H1 (cell line): ENCODE measurements around the gene KLHL2. TPM values are rescaled to one million over a fixed set of nuclear protein-coding genes. Genes with fewer than 3 reads are reported as not detected.
A peak's percentile ranks its signal among the peaks of the same experiment; 100 is the strongest.

Experiments used
- CTCF ChIA-PET: fragments of 300-600 bp; sonication (Branson Sonifier 250); formaldehyde crosslinking; loops from one replicate; lab custom pipeline; 2021; ENCODE audit not compliant: partially characterized antibody; lab: Charles Lee
- POLR2A ChIA-PET: fragments of 300-600 bp; sonication (Branson Sonifier 250); formaldehyde crosslinking; loops from one replicate; lab custom pipeline; 2021; ENCODE audit warnings: inconsistent platforms; ENCODE audit not compliant: partially characterized antibody; lab: Charles Lee
- DNase-seq, 2 experiments: peaks; one replicate each; pipeline versions ENCODE4 v3.0.0 to v3.0.0-alpha.2; 2010 to 2022; ENCODE audit warnings: low spot score in 2 of 2, low read depth in 1 of 2, mixed read lengths in 1 of 2
- FAIRE-seq: peaks from 2 replicates; lab custom pipeline; 2011; peaks lifted over from hg19 to GRCh38; lab: Jason Lieb, UNC
- H2AFZ ChIP-seq: 2 replicates; pipeline ENCODE4 v1.8.1; 2012; ENCODE audit warnings: low read length, inconsistent platforms
- H2AK5ac ChIP-seq: 2 replicates; pipeline ENCODE4 v1.6.1; 2013; ENCODE audit warnings: low read depth, low read length
- H2BK120ac ChIP-seq: replicated peaks from 2 replicates; pipeline ENCODE3; 2013; ENCODE audit warnings: low read depth, low read length, inconsistent platforms
- H2BK12ac ChIP-seq: 2 replicates; pipeline ENCODE4 v1.6.1; 2013; ENCODE audit warnings: low read depth, low read length
- H2BK15ac ChIP-seq: 2 replicates; pipeline ENCODE4 v1.6.1; 2013; ENCODE audit warnings: low read length
- H2BK20ac ChIP-seq: 2 replicates; pipeline ENCODE4 v1.6.1; 2013; ENCODE audit warnings: low read length
- H2BK5ac ChIP-seq: 2 replicates; pipeline ENCODE4 v1.6.1; 2013; ENCODE audit warnings: low read depth, low read length
- H3K14ac ChIP-seq: 2 replicates; pipeline ENCODE4 v1.6.1; 2013; ENCODE audit warnings: inconsistent platforms; ENCODE audit not compliant: insufficient read length
- H3K18ac ChIP-seq: 2 replicates; pipeline ENCODE4 v1.6.1; 2013; ENCODE audit warnings: low read length; ENCODE audit errors: extremely low read depth
- H3K23ac ChIP-seq: 2 replicates; pipeline ENCODE4 v1.6.1; 2013; ENCODE audit warnings: inconsistent platforms; ENCODE audit not compliant: insufficient read length
- H3K23me2 ChIP-seq: 2 replicates; pipeline ENCODE4 v1.6.1; 2013; ENCODE audit warnings: low read depth, low read length
- H3K27ac ChIP-seq: 2 replicates; pipeline ENCODE4 v1.6.1; 2011; ENCODE audit warnings: low read depth, low read length, inconsistent platforms
- H3K27me3 ChIP-seq, 4 experiments: replicated peaks in 1 of 4; 1 replicate in 1 of 4; 2 replicates in 3 of 4; pipeline versions ENCODE4 v1.6.1 to v1.8.1; 2011 to 2013; ENCODE audit warnings: low read length in 3 of 4, mild to moderate bottlenecking in 3 of 4, inconsistent platforms in 2 of 4, mixed read lengths in 2 of 4, moderate library complexity in 1 of 4; ENCODE audit not compliant: control insufficient read depth in 3 of 4, insufficient read depth in 3 of 4; ENCODE audit errors: extremely low read depth in 1 of 4
- H3K36me3 ChIP-seq, 4 experiments: 2 replicates each; pipeline versions ENCODE4 v1.6.1 to v1.8.1; 2011 to 2013; ENCODE audit warnings: mild to moderate bottlenecking in 4 of 4, low read length in 3 of 4, moderate library complexity in 2 of 4, control low read depth in 1 of 4, inconsistent platforms in 1 of 4; ENCODE audit not compliant: insufficient read depth in 4 of 4, control insufficient read depth in 2 of 4
- H3K4ac ChIP-seq: replicated peaks from 2 replicates; pipeline ENCODE3; 2013; ENCODE audit warnings: low read length, low read depth, mixed read lengths, inconsistent platforms; ENCODE audit not compliant: insufficient read length
- H3K4me1 ChIP-seq, 4 experiments: replicated peaks in 1 of 4; 1 replicate in 1 of 4; 2 replicates in 3 of 4; pipeline versions ENCODE4 v1.6.1 to v1.8.1; 2011 to 2013; ENCODE audit warnings: low read length in 3 of 4, inconsistent platforms in 2 of 4, mixed read lengths in 1 of 4; ENCODE audit not compliant: insufficient read depth in 4 of 4, control insufficient read depth in 3 of 4
- H3K4me2 ChIP-seq, 2 experiments: 2 replicates each; pipeline versions ENCODE4 v1.6.1 to v1.8.1; 2011 to 2013; ENCODE audit warnings: low read depth in 2 of 2, low read length in 2 of 2, control low read depth in 1 of 2, inconsistent platforms in 1 of 2, mild to moderate bottlenecking in 1 of 2; ENCODE audit not compliant: insufficient read depth in 1 of 2
- H3K4me3 ChIP-seq, 4 experiments: fragments of 200-600, 300-600 bp in 1 of 4; sonication (generic), shearing (Covaris generic), sonication (Bioruptor Twin) in 1 of 4; 2 replicates each; pipeline versions ENCODE4 v1.5.1 to v1.8.1; 2011 to 2016; ENCODE audit warnings: low read length in 4 of 4, low read depth in 3 of 4, control low read depth in 2 of 4, inconsistent platforms in 2 of 4, mild to moderate bottlenecking in 2 of 4, mixed read lengths in 1 of 4, moderate library complexity in 1 of 4; ENCODE audit not compliant: insufficient read depth in 2 of 4; ENCODE audit errors: extremely low read depth in 1 of 4
- H3K56ac ChIP-seq: replicated peaks from 2 replicates; pipeline ENCODE3; 2013; ENCODE audit warnings: low read depth, mild to moderate bottlenecking, mixed read lengths, low read length, inconsistent platforms; ENCODE audit not compliant: insufficient read length
- H3K79me1 ChIP-seq: 2 replicates; pipeline ENCODE4 v1.6.1; 2013; ENCODE audit warnings: low read depth, low read length, control low read depth
- H3K79me2 ChIP-seq, 2 experiments: 2 replicates each; pipeline versions ENCODE4 v1.6.1 to v1.8.1; 2012 to 2013; ENCODE audit warnings: low read length in 2 of 2, mild to moderate bottlenecking in 2 of 2, inconsistent platforms in 1 of 2; ENCODE audit not compliant: insufficient read depth in 2 of 2, control insufficient read depth in 1 of 2
- H3K9ac ChIP-seq, 4 experiments: replicated peaks in 1 of 4; 1 replicate in 1 of 4; 2 replicates in 3 of 4; pipeline versions ENCODE4 v1.6.1 to v1.8.1; 2011 to 2013; ENCODE audit warnings: low read depth in 3 of 4, low read length in 3 of 4, control low read depth in 2 of 4, mild to moderate bottlenecking in 2 of 4, moderate library complexity in 2 of 4, inconsistent platforms in 1 of 4; ENCODE audit errors: extremely low read depth in 1 of 4
- H3K9me3 ChIP-seq, 2 experiments: 2 replicates each; pipeline versions ENCODE4 v1.6.1 to v1.8.1; 2012 to 2013; ENCODE audit warnings: mild to moderate bottlenecking in 2 of 2, moderate library complexity in 2 of 2, control low read depth in 1 of 2, inconsistent platforms in 1 of 2, low read depth in 1 of 2, low read length in 1 of 2, mixed read lengths in 1 of 2; ENCODE audit not compliant: insufficient read depth in 2 of 2
- H4K20me1 ChIP-seq, 2 experiments: replicated peaks in 1 of 2; 2 replicates each; pipeline versions ENCODE3 to v1.8.1; 2011 to 2013; ENCODE audit warnings: inconsistent platforms in 2 of 2, low read length in 2 of 2, mild to moderate bottlenecking in 1 of 2; ENCODE audit not compliant: insufficient read depth in 2 of 2, control insufficient read depth in 1 of 2
- H4K5ac ChIP-seq: 2 replicates; pipeline ENCODE4 v1.6.1; 2013; ENCODE audit warnings: low read length, low read depth, mixed read lengths, inconsistent platforms; ENCODE audit not compliant: insufficient read length
- H4K8ac ChIP-seq: 2 replicates; pipeline ENCODE4 v1.8.0; 2013; ENCODE audit warnings: mild to moderate bottlenecking, moderate library complexity, low read length, inconsistent platforms; ENCODE audit not compliant: insufficient read depth; ENCODE audit errors: extremely low read depth
- H4K91ac ChIP-seq: replicated peaks from 2 replicates; pipeline ENCODE3; 2013; ENCODE audit warnings: low read length, mixed read lengths, inconsistent platforms; ENCODE audit not compliant: insufficient read length
- CBX8 ChIP-seq: fragments of 300-800, 300-1000 bp; sonication (generic); IDR thresholded peaks from 2 replicates; pipeline ENCODE4 v1.7.1; 2016; ENCODE audit warnings: low read depth, low read length, borderline replicate concordance
- FOSL1 ChIP-seq: IDR thresholded peaks from 2 replicates; pipeline ENCODE4 v1.6.1; 2011; ENCODE audit warnings: mild to moderate bottlenecking, low read depth, low read length, moderate library complexity; ENCODE audit not compliant: insufficient read depth
- KDM5A ChIP-seq: fragments of 200-600 bp; IDR thresholded peaks from 2 replicates; pipeline ENCODE4 v1.7.1; 2012; ENCODE audit warnings: mild to moderate bottlenecking, low read length, inconsistent platforms, mixed read lengths
- RXRA ChIP-seq: IDR thresholded peaks from 2 replicates; pipeline ENCODE4 v1.6.1; 2011; ENCODE audit warnings: low read depth, mild to moderate bottlenecking, low read length, moderate library complexity; ENCODE audit not compliant: insufficient read depth
- SIX5 ChIP-seq: IDR thresholded peaks from 2 replicates; pipeline ENCODE4 v1.6.1; 2011; ENCODE audit warnings: mild to moderate bottlenecking, low read depth, low read length
- SUZ12 ChIP-seq: fragments of 200-600 bp; sonication (generic); IDR thresholded peaks from 2 replicates; pipeline ENCODE4 v1.6.1; 2012; ENCODE audit warnings: mild to moderate bottlenecking, inconsistent platforms, low read length, moderate library complexity, mixed read lengths
- TBP ChIP-seq: IDR thresholded peaks from 2 replicates; pipeline ENCODE4 v1.6.1; 2011; ENCODE audit warnings: low read depth, low read length, improper control_type of control experiment
- YY1 ChIP-seq: IDR thresholded peaks from 2 replicates; pipeline ENCODE4 v1.6.1; 2011; ENCODE audit warnings: low read depth, mild to moderate bottlenecking, low read length
- WGBS, 2 experiments: shearing (Covaris generic) in 1 of 2; methylation state at CpG; one replicate each; pipeline versions ENCODE4 v1.1.6 to v1.1.7; 2013 to 2015; ENCODE audit warnings: low lambda C conversion rate in 2 of 2, mixed read lengths in 2 of 2, inconsistent platforms in 1 of 2, low coverage in 1 of 2, missing lambda C conversion rate in 1 of 2; ENCODE audit not compliant: insufficient replicate concordance in 2 of 2, insufficient coverage in 1 of 2, insufficient read length in 1 of 2; ENCODE audit errors: extremely low coverage in 1 of 2, missing lambda C conversion rate in 1 of 2; 5-methylcytosine and 5-hydroxymethylcytosine counted together
- polyA plus RNA-seq, 7 experiments: library from polyadenylated mRNA; depleted of rRNA in 3 of 7; stranded (reverse) in 5 of 7; unstranded in 2 of 7; fragments of >200 nt in 5 of 7; fragments of 200-250 nt in 2 of 7; gene quantifications; 1 replicate in 5 of 7; 2 replicates in 1 of 7; 4 replicates in 1 of 7; pipeline versions ENCODE4 v1.2.1 to v1.2.3, GENCODE V29; 2011 to 2013; ENCODE audit warnings: missing spikeins in 2 of 7, mixed read lengths in 2 of 7
- total RNA-seq: library from RNA; stranded (reverse); fragmentation: NEBNext Ultra II Directional; extraction: Animal tissue kit (Norgen Biotek cat#: 25700); gene quantifications from 2 replicates; pipeline ENCODE4 v1.2.1, GENCODE V29; 2021
- TF ChIP-seq, protein P1 (sequence below): IDR thresholded peaks from 2 replicates; pipeline ENCODE4 v1.6.1; 2012; ENCODE audit warnings: low read length, inconsistent platforms

KLHL2 gene
- total and polyA plus RNA-seq, 2 of the 8 experiments (the other 6 are each of a cell fraction or from before 2014, with no cell fraction given): 5.2 to 12.0 TPM

DNA sequence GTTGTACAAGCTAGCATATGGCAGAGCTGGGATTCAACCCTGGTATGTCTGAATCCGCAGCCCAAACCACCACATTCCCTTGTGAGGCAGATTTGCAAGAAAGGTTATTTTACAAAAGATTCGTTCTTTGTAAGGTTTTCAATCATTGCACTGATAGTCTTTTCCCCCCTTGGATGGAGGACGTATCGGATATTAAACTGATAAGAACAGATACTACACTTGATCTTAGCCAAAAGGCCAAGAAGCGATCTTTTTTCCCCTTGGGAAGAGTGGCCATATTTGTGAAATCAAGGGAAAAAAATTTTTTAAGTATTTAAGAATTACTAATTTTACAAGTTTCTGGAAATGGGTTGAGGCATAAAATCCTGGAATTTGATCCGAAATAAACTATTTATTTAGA lies 85.7 kb downstream of the KLHL2 start:
- H3K9me3 ChIP-seq: no peaks in the 10 kb centered on the region
- no peaks in the 10 kb centered on the region for H3K4me1 ChIP-seq
- H2BK12ac ChIP-seq: no peak overlapping the region
- POLR2A ChIA-PET: no interaction called here
- H3K23me2 ChIP-seq: no peaks in the 10 kb centered on the region
- H2AK5ac ChIP-seq: no peak overlapping the region
- no peaks in the 10 kb centered on the region for H3K27me3 ChIP-seq
- H3K36me3 ChIP-seq: peaks cover 0 to 7% (median 2%) of the 10 kb centered on the region in 4 experiments; a peak in 2 of 8 replicates
- H4K91ac ChIP-seq: no peak overlapping the region
- WGBS, 2 experiments: 85% methylated on average over 6 of the region's 6 CpGs; no CpG with 5 or more reads in 1 of the 2 experiments
- H4K8ac ChIP-seq: no peak overlapping the region
- H3K14ac ChIP-seq: no peak overlapping the region
- H3K27ac ChIP-seq: no peak overlapping the region
- H2BK20ac ChIP-seq: no peak overlapping the region
- H4K5ac ChIP-seq: no peak overlapping the region
- H4K20me1 ChIP-seq: no peaks in the 10 kb centered on the region
- no peaks in the 10 kb centered on the region for H3K79me1 ChIP-seq
- no peak overlapping the region for H3K4me2 ChIP-seq
- H2BK5ac ChIP-seq: no peak overlapping the region
- H2AFZ ChIP-seq: no peak overlapping the region
- FAIRE-seq (no peak), DNase-seq (peak in 1 of 2 experiments; percentile 17)
- H3K79me2 ChIP-seq: no peaks in the 10 kb centered on the region; a peak in 1 of 4 replicates
- no peak overlapping the region for H3K4me3 ChIP-seq
- no peak overlapping the region for H3K18ac ChIP-seq
- H2BK15ac ChIP-seq: no peak overlapping the region
- H2BK120ac ChIP-seq: no peak overlapping the region
- H3K4ac ChIP-seq: no peak overlapping the region
- TF ChIP-seq TBP (no peak), FOSL1 (no peak), RXRA (no peak), SIX5 (no peak), KDM5A (no peak), YY1 (no peak), SUZ12 (no peak), CBX8 (no peak)
- TF ChIP-seq, protein P1, sequence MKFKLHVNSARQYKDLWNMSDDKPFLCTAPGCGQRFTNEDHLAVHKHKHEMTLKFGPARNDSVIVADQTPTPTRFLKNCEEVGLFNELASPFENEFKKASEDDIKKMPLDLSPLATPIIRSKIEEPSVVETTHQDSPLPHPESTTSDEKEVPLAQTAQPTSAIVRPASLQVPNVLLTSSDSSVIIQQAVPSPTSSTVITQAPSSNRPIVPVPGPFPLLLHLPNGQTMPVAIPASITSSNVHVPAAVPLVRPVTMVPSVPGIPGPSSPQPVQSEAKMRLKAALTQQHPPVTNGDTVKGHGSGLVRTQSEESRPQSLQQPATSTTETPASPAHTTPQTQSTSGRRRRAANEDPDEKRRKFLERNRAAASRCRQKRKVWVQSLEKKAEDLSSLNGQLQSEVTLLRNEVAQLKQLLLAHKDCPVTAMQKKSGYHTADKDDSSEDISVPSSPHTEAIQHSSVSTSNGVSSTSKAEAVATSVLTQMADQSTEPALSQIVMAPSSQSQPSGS: no peak
- H3K9ac ChIP-seq: no peak overlapping the region; a peak in 1 of 7 replicates
- H3K23ac ChIP-seq: no peak overlapping the region
- CTCF ChIA-PET: interaction anchor here (0.6 kb wide), 1 partner anchor 49 kb away, joined by 3 read pairs; no protein-coding TSS in a partner anchor
- no peak overlapping the region for H3K56ac ChIP-seq
